OCI-LY3 (cell line): Measurements from ENCODE around the gene CYP17A1.

ENCODE experiments used
- H2AFZ ChIP-seq: fragments of 200-600, 300-600 bp; shearing (Covaris generic); 2 replicates; pipeline ENCODE4 v1.6.0; 2014; ENCODE audit warnings: antibody characterized with exemption, low read depth, low read length
- H3K27ac ChIP-seq: fragments of 200-600, 300-600 bp; sonication (generic); 2 replicates; pipeline ENCODE4 v1.5.1; 2014; ENCODE audit warnings: mild to moderate bottlenecking, low read length, moderate library complexity, mixed read lengths
- H3K27me3 ChIP-seq: fragments of 200-600, 300-600 bp; sonication (generic); 2 replicates; pipeline ENCODE4 v1.6.1; 2014; ENCODE audit warnings: low read depth, low read length, mixed read lengths
- H3K36me3 ChIP-seq: fragments of 200-600, 300-600 bp; sonication (generic); replicated peaks from 2 replicates; pipeline ENCODE3; 2014; ENCODE audit warnings: low read depth, low read length, mixed read lengths
- H3K4me1 ChIP-seq: fragments of 300-600, 200-600 bp; sonication (generic); 2 replicates; pipeline ENCODE4 v1.6.1; 2014; ENCODE audit warnings: low read length, mixed read lengths
- H3K4me2 ChIP-seq: fragments of 200-600, 300-600 bp; sonication (generic); 2 replicates; pipeline ENCODE4 v1.6.1; 2014; ENCODE audit warnings: low read length, mixed read lengths
- H3K4me3 ChIP-seq: fragments of 300-600, 200-600 bp; sonication (generic); 2 replicates; pipeline ENCODE4 v1.5.1; 2014; ENCODE audit warnings: antibody characterized with exemption, mild to moderate bottlenecking, low read length, moderate library complexity
- H3K79me2 ChIP-seq: fragments of 300-600, 200-600 bp; shearing (Covaris generic); 2 replicates; pipeline ENCODE4 v1.6.1; 2014; ENCODE audit warnings: mild to moderate bottlenecking, low read length, mixed read lengths
- H3K9ac ChIP-seq: fragments of 300-600, 200-600 bp; shearing (Covaris generic); 2 replicates; pipeline ENCODE4 v1.6.0; 2014; ENCODE audit warnings: mild to moderate bottlenecking, low read length, moderate library complexity
- H3K9me3 ChIP-seq: fragments of 200-600, 300-600 bp; shearing (Covaris generic); 2 replicates; pipeline ENCODE4 v1.6.1; 2014; ENCODE audit warnings: low read length, mixed read lengths; ENCODE audit not compliant: insufficient read depth
- H4K20me1 ChIP-seq: fragments of 200-600, 300-600 bp; sonication (generic); 2 replicates; pipeline ENCODE4 v1.6.1; 2016; ENCODE audit warnings: low read length, mixed read lengths; ENCODE audit not compliant: insufficient read depth
- CTCF ChIP-seq: fragments of 200-600, 300-600 bp; sonication (generic); IDR thresholded peaks from 2 replicates; pipeline ENCODE4 v1.5.1; 2014; ENCODE audit warnings: antibody characterized with exemption, low read length, low read depth
- EZH2phosphoT487 ChIP-seq: fragments of 200-600 bp; shearing (Covaris generic); IDR thresholded peaks from 2 replicates; pipeline ENCODE4 v1.6.1; 2018; ENCODE audit warnings: antibody characterized with exemption, mixed run types, low read depth

Gene CYP17A1

DNA sequence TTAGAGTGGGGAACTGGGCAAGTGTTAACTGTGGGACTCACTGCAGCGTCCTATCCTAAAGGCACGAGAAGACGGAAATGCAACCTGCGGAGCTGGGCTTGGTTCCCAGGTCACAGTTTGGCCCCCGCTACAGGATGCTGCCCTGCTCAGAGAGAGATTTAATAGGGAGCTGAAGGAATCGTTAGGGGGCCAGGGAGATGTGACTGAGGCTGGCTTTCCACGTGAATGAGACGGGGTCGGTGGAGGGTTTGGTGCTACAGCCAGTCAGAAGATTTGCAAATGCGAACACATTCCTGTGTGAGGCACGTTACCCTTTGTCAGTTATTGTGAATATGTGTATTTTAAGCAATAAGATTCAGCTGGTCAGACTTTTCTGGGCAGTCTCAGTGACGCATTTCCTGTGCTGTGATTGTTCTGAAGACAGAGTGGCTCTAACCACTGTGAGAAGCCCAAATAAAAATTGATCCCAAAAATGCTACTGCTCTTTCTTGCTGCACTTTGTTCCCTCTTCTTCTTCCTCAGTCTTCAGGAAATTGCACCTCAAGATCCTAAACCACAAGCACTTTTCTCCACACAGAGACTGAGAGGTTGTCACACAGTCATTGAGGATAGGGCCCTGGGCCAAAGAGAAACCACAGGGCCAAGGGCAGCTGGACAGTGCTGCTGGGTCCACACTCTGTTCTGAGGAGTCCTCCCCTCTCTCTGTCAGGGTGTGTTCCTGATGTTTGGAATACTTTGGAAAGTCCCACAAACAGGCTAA is 21.2 kb downstream of the CYP17A1 start:
- no peak for TF ChIP-seq EZH2phosphoT487
- TF ChIP-seq CTCF: no peak
- H3K4me3 ChIP-seq: no peak overlapping the region
- H3K27me3 ChIP-seq: no peaks in the 10 kb centered on the region
- peaks cover 16% of the 10 kb centered on the region for H3K4me1 ChIP-seq
- H2AFZ ChIP-seq: no peak overlapping the region
- H3K9ac ChIP-seq: no peak overlapping the region
- H3K9me3 ChIP-seq: no peaks in the 10 kb centered on the region
- no peaks in the 10 kb centered on the region for H4K20me1 ChIP-seq
- no peak overlapping the region for H3K27ac ChIP-seq
- no peaks in the 10 kb centered on the region for H3K79me2 ChIP-seq
- no peak overlapping the region for H3K4me2 ChIP-seq
- no peaks in the 10 kb centered on the region for H3K36me3 ChIP-seq

- no peak overlapping the region for H3K4me2 ChIP-seq
- H3K4me3 ChIP-seq: no peak overlapping the region
- no peaks in the 10 kb centered on the region for H3K9me3 ChIP-seq
- no peak overlapping the region for H2AFZ ChIP-seq
- peaks cover 16% of the 10 kb centered on the region for H3K4me1 ChIP-seq
- no peaks in the 10 kb centered on the region for H4K20me1 ChIP-seq
- no peaks in the 10 kb centered on the region for H3K36me3 ChIP-seq
- H3K27ac ChIP-seq: no peak overlapping the region
- no peak overlapping the region for H3K9ac ChIP-seq
- TF ChIP-seq EZH2phosphoT487 (no peak), CTCF (no peak)
- H3K79me2 ChIP-seq: no peaks in the 10 kb centered on the region
- no peaks in the 10 kb centered on the region for H3K27me3 ChIP-seq
Observed at GRCh38 chr10:102814873-102815661, 22.1 kb downstream of the CYP17A1 start.

DNA sequence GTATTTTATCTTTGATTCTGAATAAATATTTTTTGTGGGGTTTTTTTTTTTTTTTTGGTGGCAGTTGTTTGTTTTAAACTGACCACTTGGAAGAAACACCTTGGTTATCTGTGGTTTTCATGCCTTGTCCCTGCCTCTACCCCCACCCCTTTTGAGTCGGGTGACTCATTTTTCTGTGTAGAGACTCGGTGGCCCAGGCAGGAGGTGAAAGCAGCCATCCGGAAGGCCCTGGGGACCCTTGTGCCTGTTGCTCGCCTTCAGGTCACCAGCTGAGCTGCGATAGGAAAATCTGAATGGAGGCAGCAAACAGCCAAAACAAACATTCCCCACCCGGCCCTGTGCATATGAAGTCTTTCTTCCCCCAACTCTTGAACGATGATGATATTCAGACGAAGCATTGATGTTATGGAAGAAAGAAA is 22.8 kb downstream of the CYP17A1 start:
- Histone ChIP-seq H3K4me3 (no peak overlapping the region), H4K20me1 (no peaks in the 10 kb centered on the region), H3K36me3 (no peaks in the 10 kb centered on the region), H3K4me1 (peaks cover 16% of the 10 kb centered on the region), H3K9me3 (no peaks in the 10 kb centered on the region), H3K79me2 (no peaks in the 10 kb centered on the region), H3K27ac (no peak overlapping the region), H3K9ac (no peak overlapping the region), H3K4me2 (no peak overlapping the region), H2AFZ (no peak overlapping the region), H3K27me3 (no peaks in the 10 kb centered on the region)
- TF ChIP-seq EZH2phosphoT487 (no peak), CTCF (no peak)

DNA sequence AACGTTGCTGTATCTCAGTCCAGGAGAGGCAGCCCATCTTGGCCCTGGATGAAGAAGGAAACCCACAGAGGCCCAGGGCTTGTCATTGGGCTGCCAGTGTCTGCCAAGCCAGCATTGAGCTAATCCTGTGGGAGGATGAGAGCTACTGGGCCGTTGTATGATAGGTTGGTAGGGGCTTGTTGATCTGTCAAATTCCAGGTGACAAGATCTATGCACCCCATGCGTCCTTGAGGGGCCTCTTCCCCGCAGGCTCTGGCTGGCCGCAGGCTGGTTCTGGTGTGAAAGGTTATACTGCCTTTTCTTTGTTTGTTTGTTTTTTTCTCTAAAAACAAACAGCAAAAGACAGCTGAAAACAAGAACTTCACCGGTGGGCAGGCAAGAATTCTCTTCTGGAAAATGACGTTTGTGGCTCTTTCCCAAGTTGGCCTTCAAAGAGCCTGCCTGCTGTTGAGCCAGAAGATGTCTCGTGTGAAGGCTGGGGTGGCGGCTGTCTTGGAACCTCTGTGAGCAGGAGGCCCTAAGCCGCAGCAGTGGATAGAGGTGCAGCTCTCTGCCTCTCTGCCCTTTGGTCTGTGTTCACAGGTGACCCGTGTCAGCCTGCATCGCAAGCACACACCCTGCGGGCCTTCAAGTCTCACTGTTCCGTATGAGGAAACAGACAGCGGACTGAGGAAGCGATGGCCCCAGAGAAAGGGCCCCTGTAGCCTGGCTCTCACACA is 23.3 kb downstream of the CYP17A1 start:
- Histone ChIP-seq H3K9me3 (no peaks in the 10 kb centered on the region), H3K9ac (no peak overlapping the region), H3K79me2 (no peaks in the 10 kb centered on the region), H3K36me3 (no peaks in the 10 kb centered on the region), H3K27me3 (no peaks in the 10 kb centered on the region), H4K20me1 (no peaks in the 10 kb centered on the region), H3K4me1 (peaks cover 12% of the 10 kb centered on the region), H3K4me3 (no peak overlapping the region), H3K4me2 (no peak overlapping the region), H2AFZ (no peak overlapping the region), H3K27ac (no peak overlapping the region)
- TF ChIP-seq CTCF: no peak
- no peak for TF ChIP-seq EZH2phosphoT487
